Muscle of leg (tissue), 11 donors: ENCODE measurements around the gene OGN. TPM values are rescaled to one million over a fixed set of nuclear protein-coding genes. Genes with fewer than 3 reads are reported as not detected.

Experiments
- DNase-seq: peaks from one replicate; pipeline ENCODE4 v3.0.0; 2013
- H3K27ac ChIP-seq: one replicate; pipeline ENCODE4 v1.5.1; 2013; ENCODE audit warnings: mild to moderate bottlenecking, low read length, control low read depth
- H3K27me3 ChIP-seq: one replicate; pipeline ENCODE4 v1.6.1; 2013; ENCODE audit warnings: low read length; ENCODE audit not compliant: control insufficient read depth, insufficient read depth
- H3K36me3 ChIP-seq: one replicate; pipeline ENCODE4 v1.6.1; 2013; ENCODE audit warnings: low read length; ENCODE audit not compliant: control insufficient read depth, insufficient read depth
- H3K4me1 ChIP-seq: one replicate; pipeline ENCODE4 v1.6.1; 2013; ENCODE audit warnings: low read length; ENCODE audit not compliant: control insufficient read depth, insufficient read depth
- H3K4me3 ChIP-seq: one replicate; pipeline ENCODE4 v1.5.1; 2013; ENCODE audit warnings: low read length, control low read depth
- H3K9me3 ChIP-seq: replicated peaks from 2 replicates; pipeline ENCODE4 v1.6.1; 2013; ENCODE audit warnings: low read depth, low read length; ENCODE audit not compliant: control insufficient read depth
- WGBS: methylation state at CpG from one replicate; pipeline ENCODE4 v1.1.5; 2013; ENCODE audit warnings: missing lambda C conversion rate; ENCODE audit not compliant: insufficient coverage; 5-methylcytosine and 5-hydroxymethylcytosine counted together
- polyA plus RNA-seq, 8 donors: library from polyadenylated mRNA; unstranded; fragments of 120-200 nt; gene quantifications; one replicate each; pipeline versions ENCODE4 v1.2.1 to v1.2.3, GENCODE V29; 2013; ENCODE audit warnings: inconsistent platforms in 1 of 8, low replicate concordance in 1 of 8; ENCODE audit not compliant: insufficient read length in 8 of 8, insufficient read depth in 1 of 8
- total RNA-seq: library from RNA; stranded (reverse); fragments of 120-200 nt; gene quantifications from one replicate; pipeline ENCODE4 v1.2.4, GENCODE V29; 2013

The OGN gene
- total and polyA plus RNA-seq, 9 donors, result 346 to 821 (median 454) TPM

GRCh38 chr9:92407818-92408217 lies 3.4 kb upstream of the OGN start:
- Histone ChIP-seq H3K9me3 (peaks cover 2% of the 10 kb centered on the region), H3K27ac (no peak overlapping the region), H3K4me3 (no peak overlapping the region), H3K27me3 (no peaks in the 10 kb centered on the region), H3K4me1 (peaks cover 16% of the 10 kb centered on the region), H3K36me3 (no peaks in the 10 kb centered on the region)
- no peak for DNase-seq
- no CpG with 5 or more reads among the region's 2 CpGs for WGBS

DNA sequence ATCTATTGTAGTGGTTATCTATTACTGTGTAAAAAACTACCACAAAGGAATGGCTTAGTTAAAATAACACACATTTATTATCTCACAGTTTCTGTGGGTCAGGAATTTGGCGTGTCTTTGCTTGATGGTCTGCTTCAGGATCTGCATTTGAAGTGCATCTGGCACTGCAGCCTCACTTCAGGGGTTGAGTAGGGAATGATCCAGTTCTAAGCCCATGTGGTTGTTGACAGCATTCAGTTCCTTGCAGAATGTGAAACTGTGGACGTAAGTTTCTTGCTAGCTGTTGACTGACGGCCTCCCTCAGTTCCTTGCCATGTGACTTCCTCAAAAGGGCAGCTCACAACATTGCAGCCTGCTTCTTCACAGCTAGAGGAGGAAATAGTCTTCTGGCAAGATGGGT lies 2.1 kb upstream of the OGN start:
- no peak overlapping the region for H3K4me3 ChIP-seq
- no peaks in the 10 kb centered on the region for H3K9me3 ChIP-seq
- H3K4me1 ChIP-seq, result peaks cover 16% of the 10 kb centered on the region
- DNase-seq, result peak; percentile 80
- H3K27ac ChIP-seq, result peak overlapping the region; percentile 76
- H3K27me3 ChIP-seq, result no peaks in the 10 kb centered on the region
- H3K36me3 ChIP-seq, result no peaks in the 10 kb centered on the region
- WGBS, result 28% methylated on average over 2 of the region's 3 CpGs

DNA sequence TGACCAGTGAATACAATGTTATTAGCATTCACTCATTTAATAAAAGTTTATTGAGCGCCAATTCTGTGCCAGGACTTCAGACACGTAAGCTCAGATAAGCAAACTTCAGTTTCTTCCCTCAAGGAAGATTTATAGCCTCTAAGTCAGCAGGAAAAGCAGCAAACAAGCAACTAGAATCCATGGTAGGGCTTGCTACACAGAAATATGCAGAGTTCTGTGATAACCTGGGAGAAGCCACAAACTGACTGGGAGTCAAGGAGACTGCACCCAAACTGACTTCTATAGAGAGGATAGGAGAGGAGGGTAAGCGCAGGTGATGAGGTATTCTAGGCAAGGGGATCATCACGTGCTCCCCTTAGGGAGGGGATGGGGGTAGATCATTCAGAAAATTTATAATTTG lies 1.4 kb upstream of the OGN start:
- Histone ChIP-seq H3K36me3 (no peaks in the 10 kb centered on the region), H3K9me3 (no peaks in the 10 kb centered on the region), H3K27me3 (no peaks in the 10 kb centered on the region), H3K27ac (peak overlapping the region; percentile 76), H3K4me1 (peaks cover 16% of the 10 kb centered on the region), H3K4me3 (no peak overlapping the region)
- WGBS, result 40% methylated on average over 2 of the region's 4 CpGs
- no peak for DNase-seq

DNA sequence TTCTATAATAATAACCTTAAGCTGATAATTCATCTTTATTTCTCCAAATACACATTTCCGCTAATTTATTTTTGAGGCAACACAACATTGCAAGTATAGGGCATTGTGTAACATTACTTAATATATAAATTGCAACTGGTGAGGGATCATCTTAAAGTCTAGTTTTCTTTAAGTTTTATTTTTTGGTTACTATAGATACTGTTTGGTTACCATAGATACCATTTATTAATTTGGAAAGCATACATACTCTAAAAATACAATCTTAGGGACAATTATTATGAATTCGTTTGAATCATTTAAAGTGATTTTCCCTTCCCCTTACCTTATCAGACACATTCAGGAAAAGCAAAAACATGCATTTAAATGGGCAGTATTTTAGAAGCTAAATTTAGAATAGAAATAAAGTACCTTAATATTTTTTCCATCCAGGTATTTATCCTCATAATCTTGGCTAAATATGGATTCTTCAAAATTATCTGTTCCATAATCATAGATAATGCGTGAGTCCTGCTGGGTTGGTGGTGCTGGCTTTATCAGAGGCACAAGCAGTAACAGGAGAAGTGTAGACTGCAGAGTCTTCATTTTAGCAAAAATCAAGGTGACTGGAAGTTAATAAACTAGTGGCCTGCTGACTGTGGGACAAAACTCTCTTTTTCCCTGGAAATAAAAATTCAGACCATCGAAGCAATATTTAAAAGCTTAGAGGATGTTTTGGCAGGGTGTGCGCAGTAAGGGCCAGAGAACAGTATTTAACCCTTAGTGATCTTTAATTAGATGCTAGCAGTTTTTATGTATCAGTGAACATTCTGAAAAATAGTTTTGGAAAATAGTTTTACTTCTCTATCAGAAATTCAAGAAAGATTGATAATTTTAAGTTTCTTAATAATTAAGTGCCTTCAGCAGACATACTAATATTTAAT lies 1.3 kb downstream of the OGN start:
- H3K4me3 ChIP-seq, result peak overlapping the region; percentile 48
- no CpG with 5 or more reads among the region's 5 CpGs for WGBS
- peak; percentile 85 for DNase-seq

GRCh38 chr9:92402360-92402759 lies 2.0 kb downstream of the OGN start:
- Histone ChIP-seq H3K4me1 (peaks cover 11% of the 10 kb centered on the region), H3K27me3 (no peaks in the 10 kb centered on the region), H3K9me3 (peaks cover 2% of the 10 kb centered on the region), H3K4me3 (peak overlapping the region; percentile 48), H3K27ac (peak overlapping the region; percentile 89), H3K36me3 (peaks cover 8% of the 10 kb centered on the region)
- DNase-seq, result peak; percentile 69
- WGBS, result no CpG with 5 or more reads among the region's 1 CpG

More for the DNA sequence above, 1.3 kb downstream of the OGN start:
- H3K27ac ChIP-seq, result peak overlapping the region; percentile 89
- peaks cover 11% of the 10 kb centered on the region for H3K4me1 ChIP-seq
- H3K36me3 ChIP-seq, result peaks cover 5% of the 10 kb centered on the region
- H3K27me3 ChIP-seq, result no peaks in the 10 kb centered on the region
- H3K9me3 ChIP-seq, result no peaks in the 10 kb centered on the region

DNA sequence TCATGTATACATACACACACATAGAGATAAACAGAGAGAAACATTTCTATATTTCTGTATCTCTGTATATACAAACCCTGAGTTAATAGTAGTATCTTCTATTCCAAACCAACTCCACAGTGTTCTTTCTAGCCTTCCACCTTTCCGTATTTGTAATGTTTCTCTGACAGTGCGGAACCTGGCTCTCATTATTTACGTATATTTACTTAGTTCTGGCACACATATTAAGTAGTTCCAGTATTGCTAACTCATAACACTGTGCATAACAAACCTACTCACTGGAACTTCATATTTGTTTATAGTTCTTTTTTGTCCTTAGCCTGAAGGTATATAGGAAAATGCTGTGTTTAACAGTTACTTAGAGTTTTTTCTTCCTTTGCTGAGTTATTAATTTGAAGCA lies 6.5 kb downstream of the OGN start:
- WGBS, result no CpG with 5 or more reads among the region's 3 CpGs
- H3K27me3 ChIP-seq, result no peaks in the 10 kb centered on the region
- no peaks in the 10 kb centered on the region for H3K4me1 ChIP-seq
- no peak for DNase-seq
- peaks cover 18% of the 10 kb centered on the region for H3K36me3 ChIP-seq
- no peak overlapping the region for H3K27ac ChIP-seq
- peaks cover 2% of the 10 kb centered on the region for H3K9me3 ChIP-seq
- H3K4me3 ChIP-seq, result no peak overlapping the region

DNA sequence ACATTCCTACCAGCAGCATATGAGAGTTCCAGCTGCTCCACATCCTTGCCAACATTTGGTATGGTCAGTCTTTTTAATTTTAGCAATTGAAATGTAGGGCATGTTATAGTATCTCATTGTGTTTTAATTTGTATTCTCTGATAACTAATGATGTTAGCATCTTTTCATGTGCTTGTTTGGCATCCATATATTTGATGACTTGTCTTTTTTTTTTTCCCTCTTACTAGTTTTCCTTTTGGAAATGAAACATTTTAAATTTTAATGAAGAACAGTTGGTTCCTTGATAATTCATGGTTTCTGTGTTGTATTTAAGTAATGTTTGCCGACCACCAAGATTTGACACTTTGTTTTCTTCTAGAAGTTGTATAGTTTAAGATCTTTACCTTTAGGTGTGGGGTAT lies 8.8 kb downstream of the OGN start:
- H3K36me3 ChIP-seq, result peaks cover 21% of the 10 kb centered on the region
- H3K9me3 ChIP-seq, result peaks cover 2% of the 10 kb centered on the region
- no CpG with 5 or more reads among the region's 1 CpG for WGBS

GRCh38 chr9:92393686-92394085 lies 10.7 kb downstream of the OGN start:
- WGBS, result no CpG with 5 or more reads among the region's 1 CpG
- no peak overlapping the region for H3K4me3 ChIP-seq
- H3K36me3 ChIP-seq, result peaks cover 17% of the 10 kb centered on the region
- H3K4me1 ChIP-seq, result no peaks in the 10 kb centered on the region
- H3K9me3 ChIP-seq, result peaks cover 2% of the 10 kb centered on the region
- H3K27ac ChIP-seq, result no peak overlapping the region
- no peaks in the 10 kb centered on the region for H3K27me3 ChIP-seq
- DNase-seq, result peak; percentile 75

More for the DNA sequence above, 8.8 kb downstream of the OGN start:
- H3K27ac ChIP-seq, result no peak overlapping the region
- no peaks in the 10 kb centered on the region for H3K27me3 ChIP-seq
- H3K4me3 ChIP-seq, result no peak overlapping the region
- no peaks in the 10 kb centered on the region for H3K4me1 ChIP-seq
- DNase-seq, result no peak

DNA sequence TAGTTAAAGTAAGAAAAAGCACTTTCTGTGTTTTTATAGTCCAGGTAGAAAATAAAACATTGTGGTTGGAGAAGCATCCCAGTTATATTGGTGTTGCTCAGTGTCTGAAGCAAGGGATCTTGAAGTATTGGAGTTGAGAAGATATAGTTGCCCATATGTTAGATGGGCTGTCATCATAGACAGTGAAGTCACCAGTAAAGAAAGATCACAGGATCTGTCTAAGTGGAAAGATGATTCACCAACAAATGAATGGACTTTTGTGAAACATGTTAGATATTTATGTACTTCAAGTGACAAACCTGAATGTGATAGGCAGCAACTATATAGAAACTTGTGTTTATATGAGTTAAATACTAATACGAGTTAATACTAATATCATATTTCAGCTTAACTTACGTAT lies 11.7 kb downstream of the OGN start:
- Histone ChIP-seq H3K27me3 (no peaks in the 10 kb centered on the region), H3K4me3 (no peak overlapping the region), H3K36me3 (peaks cover 15% of the 10 kb centered on the region), H3K27ac (no peak overlapping the region), H3K9me3 (no peaks in the 10 kb centered on the region), H3K4me1 (no peaks in the 10 kb centered on the region)
- no peak for DNase-seq
- no CpG with 5 or more reads among the region's 2 CpGs for WGBS

DNA sequence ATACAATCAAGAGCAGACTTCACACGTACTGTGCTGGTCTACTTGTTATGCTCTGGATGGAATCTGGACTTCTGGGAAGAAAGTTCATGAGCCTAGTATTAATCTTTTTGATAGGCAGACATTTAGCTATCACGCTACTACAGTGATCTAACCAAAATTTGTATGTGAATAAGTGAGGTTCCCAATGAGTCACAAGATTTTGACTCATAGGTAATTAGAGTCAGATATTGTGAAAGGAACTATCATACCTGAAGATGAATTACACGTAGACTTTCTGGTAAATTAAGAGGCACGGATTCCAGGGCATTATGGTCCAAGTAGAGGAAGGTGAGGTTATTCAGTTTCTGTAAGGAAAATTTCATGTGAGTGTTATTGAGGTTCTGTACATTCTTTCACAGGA lies 18.4 kb downstream of the OGN start:
- 40% methylated on average over 2 of the region's 4 CpGs for WGBS
- H3K4me3 ChIP-seq, result no peak overlapping the region

More for the DNA sequence above, 18.4 kb downstream of the OGN start:
- Histone ChIP-seq H3K4me1 (peaks cover 2% of the 10 kb centered on the region), H3K27me3 (no peaks in the 10 kb centered on the region), H3K36me3 (peaks cover 2% of the 10 kb centered on the region), H3K27ac (peak overlapping the region; percentile 59), H3K9me3 (no peaks in the 10 kb centered on the region)
- DNase-seq, result no peak
